GM18858 (cell line): ENCODE data around the gene PCDHB8.
"Not testable (repeated sequence)": the region's sequence is repeated elsewhere in the genome, so short reads cannot be mapped to it uniquely, and the experiment has no call there.

Experiments
- ATAC-seq: cut with Tn5 transposase; IDR thresholded peaks from one replicate; pipeline ENCODE4 v1.9.1; 2021; ENCODE audit not compliant: unreplicated experiment

The PCDHB8 gene

DNA sequence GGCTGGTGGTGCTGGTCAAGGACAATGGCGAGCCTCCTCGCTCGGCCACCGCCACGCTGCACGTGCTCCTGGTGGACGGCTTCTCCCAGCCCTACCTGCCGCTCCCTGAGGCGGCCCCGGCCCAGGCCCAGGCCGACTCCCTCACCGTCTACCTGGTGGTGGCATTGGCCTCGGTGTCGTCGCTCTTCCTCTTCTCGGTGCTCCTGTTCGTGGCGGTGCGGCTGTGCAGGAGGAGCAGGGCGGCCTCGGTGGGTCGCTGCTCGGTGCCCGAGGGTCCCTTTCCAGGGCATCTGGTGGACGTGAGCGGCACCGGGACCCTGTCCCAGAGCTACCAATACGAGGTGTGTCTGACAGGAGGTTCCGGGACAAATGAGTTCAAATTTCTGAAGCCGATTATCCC, 47.8 kb downstream of the PCDHB8 start:
- ATAC-seq: not testable (repeated sequence)
